HG03460 (cell line): ENCODE data around the gene PCBP3.
"Not testable (repeated sequence)": the region's sequence is repeated elsewhere in the genome, so short reads cannot be mapped to it uniquely, and the experiment has no call there.

Experiments
- ATAC-seq: cut with Tn5 transposase; IDR thresholded peaks from one replicate; pipeline ENCODE4 v1.9.1; 2021; ENCODE audit not compliant: unreplicated experiment

Gene PCBP3

GRCh38 chr21:45643021-45643980 is at the start of gene PCBP3:
Gene PCBP3 (plus strand): TSS chr21:45643725. CDS start chr21:45850086, 206,361 bp downstream.
- ATAC-seq, result peak; percentile 71

GRCh38 chr21:45594721-45595489 is 48.6 kb upstream of the PCBP3 start:
- no peak for ATAC-seq

- ATAC-seq, result no peak
Measured at GRCh38 chr21:45595574-45596295, 47.8 kb upstream of the PCBP3 start.

GRCh38 chr21:45596704-45597318 is 46.7 kb upstream of the PCBP3 start:
- ATAC-seq, result no peak

- ATAC-seq, result no peak
Measured at GRCh38 chr21:45598109-45598508, 45.4 kb upstream of the PCBP3 start.

- no peak for ATAC-seq
Measured at GRCh38 chr21:45598666-45599065, 44.9 kb upstream of the PCBP3 start.

- ATAC-seq, result no peak
Measured at GRCh38 chr21:45599146-45599581, 44.4 kb upstream of the PCBP3 start.

- no peak for ATAC-seq
Measured at GRCh38 chr21:45600248-45600647, 43.3 kb upstream of the PCBP3 start.

GRCh38 chr21:45601551-45601950 is 42.0 kb upstream of the PCBP3 start:
- no peak for ATAC-seq

- no peak for ATAC-seq
Measured at GRCh38 chr21:45602106-45602505, 41.4 kb upstream of the PCBP3 start.

- no peak for ATAC-seq
Measured at GRCh38 chr21:45603481-45603880, 40.0 kb upstream of the PCBP3 start.

- not testable (repeated sequence) for ATAC-seq
Measured at GRCh38 chr21:45604681-45605080, 38.8 kb upstream of the PCBP3 start.

- no peak for ATAC-seq
Measured at GRCh38 chr21:45607021-45607908, 36.3 kb upstream of the PCBP3 start.

GRCh38 chr21:45607909-45608295 is 35.6 kb upstream of the PCBP3 start:
- no peak for ATAC-seq

- ATAC-seq, result not testable (repeated sequence)
Measured at GRCh38 chr21:45608747-45609470, 34.6 kb upstream of the PCBP3 start.

- not testable (repeated sequence) for ATAC-seq
Measured at GRCh38 chr21:45609616-45610015, 33.9 kb upstream of the PCBP3 start.

GRCh38 chr21:45611296-45611695 is 32.2 kb upstream of the PCBP3 start:
- ATAC-seq, result no peak

- no peak for ATAC-seq
Measured at GRCh38 chr21:45611939-45612664, 31.4 kb upstream of the PCBP3 start.
